Kidney tubule cell (primary cell): ENCODE data around the gene DAB1.
A peak's percentile ranks its signal among the peaks of the same experiment; 100 is the strongest.

Source experiments
- DNase-seq: peaks from one replicate; pipeline ENCODE4 v3.0.0-alpha.2; 2018; ENCODE audit warnings: low spot score

DAB1 gene

GRCh38 chr1:57072401-57073110 is 351.3 kb downstream of the DAB1 start:
- peak; percentile 7 for DNase-seq

- DNase-seq = no peak
These were observed 356.0 kb downstream of the DAB1 start for GRCh38 chr1:57067863-57068262.

- DNase-seq = no peak
These were observed 356.8 kb downstream of the DAB1 start for GRCh38 chr1:57066980-57067610.

GRCh38 chr1:57065442-57065841 is 358.4 kb downstream of the DAB1 start:
- no peak for DNase-seq

- DNase-seq = no peak
These were observed 359.3 kb downstream of the DAB1 start for GRCh38 chr1:57064379-57065140.

- no peak for DNase-seq
These were observed 360.3 kb downstream of the DAB1 start for GRCh38 chr1:57063406-57064125.

GRCh38 chr1:57061369-57061768 is 362.5 kb downstream of the DAB1 start:
- peak; percentile 62 for DNase-seq

- DNase-seq = no peak
These were observed 363.4 kb downstream of the DAB1 start for GRCh38 chr1:57060451-57060850.

- no peak for DNase-seq
These were observed 365.0 kb downstream of the DAB1 start for GRCh38 chr1:57058652-57059501.

- DNase-seq = no peak
These were observed 375.0 kb downstream of the DAB1 start for GRCh38 chr1:57048856-57049255.

GRCh38 chr1:57046462-57046861 is 377.4 kb downstream of the DAB1 start:
- DNase-seq = no peak

GRCh38 chr1:57041901-57042300 is 382.0 kb downstream of the DAB1 start:
- no peak for DNase-seq

GRCh38 chr1:57040811-57041210 is 383.0 kb downstream of the DAB1 start:
- no peak for DNase-seq

GRCh38 chr1:57036641-57037579 is 386.9 kb downstream of the DAB1 start:
- DNase-seq = no peak

- DNase-seq = no peak
These were observed 389.1 kb downstream of the DAB1 start for GRCh38 chr1:57034713-57035112.

GRCh38 chr1:57033222-57034001 is 390.4 kb downstream of the DAB1 start:
- DNase-seq = no peak

- no peak for DNase-seq
These were observed 397.1 kb downstream of the DAB1 start for GRCh38 chr1:57026624-57027354.

GRCh38 chr1:57024855-57025254 is 399.0 kb downstream of the DAB1 start:
- peak; percentile 23 for DNase-seq

GRCh38 chr1:57024428-57024827 is 399.4 kb downstream of the DAB1 start:
- no peak for DNase-seq
